H54 (cell line): ENCODE measurements around the gene NFRKB.
"Not testable (repeated sequence)": the region's sequence is repeated elsewhere in the genome, so short reads cannot be mapped to it uniquely, and the experiment has no call there.

ENCODE experiments used
- DNase-seq: peaks from one replicate; pipeline ENCODE4 v3.0.0; 2011; ENCODE audit warnings: low spot score, mixed read lengths; ENCODE audit not compliant: insufficient read length
- FAIRE-seq: peaks from 3 replicates; lab custom pipeline; 2011; peaks lifted over from hg19 to GRCh38; lab: Jason Lieb, UNC
- POLR2A ChIP-seq: IDR thresholded peaks from 2 replicates; pipeline ENCODE4 v1.6.1; 2011; ENCODE audit warnings: low read depth, mild to moderate bottlenecking, low read length

Gene NFRKB

DNA sequence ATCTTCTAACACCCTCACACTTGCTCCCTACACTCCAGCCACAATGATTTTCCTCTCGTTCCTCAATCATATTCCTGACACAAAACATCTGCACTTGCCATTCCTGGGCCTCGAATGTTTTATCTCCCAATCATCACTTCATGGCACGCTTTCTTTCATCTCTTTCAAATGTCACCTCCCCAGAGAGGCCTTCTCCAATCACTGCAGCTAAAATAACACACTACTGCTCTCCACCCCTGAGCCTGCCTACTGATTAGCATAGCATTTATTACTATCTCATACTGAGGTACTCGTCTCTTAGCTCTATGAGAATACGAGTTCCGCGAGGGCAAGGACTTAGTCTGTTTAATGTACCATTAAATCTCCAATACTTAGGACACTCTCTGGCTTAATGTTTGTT, 23.5 kb downstream of the NFRKB start:
- DNase-seq = no peak
- TF ChIP-seq POLR2A = no peak
- FAIRE-seq = no peak

DNA sequence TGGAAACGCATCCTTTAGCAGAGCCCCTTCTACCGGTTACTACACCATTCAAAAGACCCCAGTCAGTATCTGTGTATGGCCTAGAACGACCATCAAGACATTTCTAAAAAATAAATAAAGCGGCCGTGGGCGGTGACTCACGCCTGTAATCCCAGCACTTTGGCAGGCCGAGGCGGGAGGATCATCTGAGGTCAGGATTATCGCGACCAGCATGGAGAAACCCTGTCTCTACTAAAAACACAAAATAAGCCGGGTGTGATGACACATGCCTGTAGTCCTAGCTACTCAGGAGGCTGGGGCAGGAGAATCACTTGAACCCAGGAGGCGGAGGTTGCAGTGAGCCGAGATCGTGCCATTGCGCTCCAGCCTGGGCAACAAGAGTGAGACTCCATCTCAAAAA, 26.8 kb downstream of the NFRKB start:
- FAIRE-seq = not testable (repeated sequence)

DNA sequence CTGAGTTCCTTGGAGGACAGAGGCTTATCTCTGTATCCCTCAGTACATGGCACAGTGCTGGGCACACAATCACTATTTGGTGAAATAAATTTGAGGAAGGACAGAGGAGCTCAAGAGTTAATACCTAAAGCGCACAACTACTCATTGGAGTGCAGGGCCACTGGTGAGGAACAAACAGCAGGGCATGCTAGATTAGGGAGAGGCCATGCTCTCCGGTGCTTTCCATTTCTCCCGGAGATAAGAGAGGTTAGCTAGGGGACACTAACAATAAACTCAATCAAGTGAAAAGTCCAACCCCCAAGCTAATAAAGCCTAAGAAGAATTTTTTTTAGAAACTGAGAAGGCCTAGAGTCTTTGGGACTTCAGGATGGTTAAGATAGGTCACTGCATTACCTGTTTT, 29.1 kb downstream of the NFRKB start:
- TF ChIP-seq POLR2A = no peak
- no peak for FAIRE-seq
- DNase-seq = no peak

More for the DNA sequence above, 26.8 kb downstream of the NFRKB start:
- not testable (repeated sequence) for DNase-seq

DNA sequence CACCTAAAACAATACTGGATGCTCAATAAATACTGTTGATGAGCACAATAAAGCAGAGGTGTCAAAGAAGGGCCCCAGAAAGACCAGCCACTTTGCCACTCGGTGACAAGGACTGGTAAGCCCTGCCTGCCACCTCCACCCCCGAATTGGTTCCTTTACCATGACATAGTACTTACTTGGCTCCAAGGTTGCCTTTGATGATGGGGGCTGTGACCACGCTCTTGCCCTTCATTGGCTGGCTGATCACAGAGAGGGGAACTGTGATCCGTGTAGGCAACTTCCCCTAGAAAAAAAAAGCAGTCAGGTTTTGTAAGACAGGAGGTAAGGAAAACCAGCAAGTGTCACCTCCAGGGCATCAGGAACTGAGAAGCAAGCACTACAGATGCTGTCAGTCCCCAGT, 29.7 kb downstream of the NFRKB start:
- DNase-seq = no peak
- no peak for FAIRE-seq
- no peak for TF ChIP-seq POLR2A

DNA sequence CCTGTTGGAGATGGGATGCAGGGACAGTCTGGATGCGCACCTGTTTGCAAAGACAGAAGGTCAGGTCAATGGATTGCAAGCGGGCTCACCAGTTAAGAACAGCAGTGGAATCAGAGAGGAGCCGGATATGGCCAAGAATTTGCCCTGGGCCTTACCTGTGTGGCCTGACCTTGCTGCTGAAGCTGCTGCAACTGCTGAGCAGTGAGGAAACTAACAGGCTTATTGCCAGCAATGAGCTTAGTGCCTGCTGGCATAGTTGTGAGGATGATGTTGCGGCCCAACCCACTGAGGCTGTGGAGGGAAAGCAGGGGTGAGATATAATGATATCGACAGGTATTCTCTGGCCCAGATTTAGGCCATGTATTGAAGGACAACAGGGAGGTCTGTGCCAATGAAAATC, 30.6 kb downstream of the NFRKB start:
- no peak for TF ChIP-seq POLR2A
- DNase-seq (no peak), FAIRE-seq (no peak)

DNA sequence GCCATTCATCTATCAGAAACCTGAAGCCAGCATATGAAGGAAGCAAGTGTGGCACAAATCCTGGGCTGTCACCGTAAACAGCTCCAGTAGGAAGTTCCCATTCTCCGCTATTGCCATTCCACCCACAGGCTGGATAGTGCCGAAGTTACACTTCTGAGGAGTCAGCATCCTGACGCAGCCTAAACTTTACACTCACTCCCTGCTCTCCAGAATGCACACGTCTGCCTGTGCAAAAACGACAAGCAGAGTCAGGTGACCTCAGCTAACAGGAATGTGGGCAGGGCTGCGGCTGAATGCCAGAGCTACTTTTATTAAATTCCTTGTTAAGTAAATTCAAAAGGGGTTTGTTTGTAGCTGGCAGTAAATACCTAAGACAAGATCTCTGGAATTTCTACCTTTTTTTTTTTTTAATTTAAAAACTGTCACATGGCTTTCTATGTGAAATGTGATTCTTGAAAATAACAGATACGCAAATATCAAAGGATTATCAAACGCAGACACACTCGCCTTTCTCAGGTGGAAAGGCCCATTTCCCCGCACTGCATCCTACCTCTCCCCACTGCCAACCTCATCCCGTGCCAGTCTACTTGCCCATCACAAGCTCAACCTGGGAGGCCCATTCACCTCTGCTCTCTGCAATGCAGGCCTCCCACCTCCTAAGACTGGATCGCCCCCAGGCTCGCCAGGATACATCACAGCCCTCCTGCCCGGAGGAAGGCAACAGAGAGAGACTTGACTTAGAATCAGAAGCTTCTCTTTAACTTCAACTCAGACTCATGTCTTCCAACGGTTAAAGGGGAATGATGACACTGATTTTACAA, 33.5 kb downstream of the NFRKB start:
- DNase-seq (peak; percentile 78), FAIRE-seq (peak; percentile 96)
- TF ChIP-seq POLR2A = no peak

DNA sequence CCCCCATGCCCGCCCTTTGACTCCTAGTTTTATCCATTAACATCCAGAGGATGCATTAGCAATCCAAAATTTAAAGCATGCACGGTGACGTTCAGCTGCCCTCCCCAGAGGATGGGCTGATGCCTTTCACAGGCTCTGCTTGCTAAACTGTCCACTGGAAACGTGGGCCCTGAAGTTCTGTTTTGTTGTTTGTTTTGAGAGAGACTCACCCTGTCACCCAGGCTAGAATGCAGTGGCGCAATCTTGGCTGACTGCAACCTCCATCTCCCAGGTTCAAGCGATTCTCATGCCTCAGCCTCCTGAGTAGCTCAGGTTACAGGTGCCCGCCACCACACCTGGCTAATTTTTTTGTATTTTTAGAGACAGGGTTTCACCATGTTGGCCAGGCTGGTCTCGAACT, 39.3 kb downstream of the NFRKB start:
- TF ChIP-seq POLR2A = no peak
- no peak for FAIRE-seq
- no peak for DNase-seq

DNA sequence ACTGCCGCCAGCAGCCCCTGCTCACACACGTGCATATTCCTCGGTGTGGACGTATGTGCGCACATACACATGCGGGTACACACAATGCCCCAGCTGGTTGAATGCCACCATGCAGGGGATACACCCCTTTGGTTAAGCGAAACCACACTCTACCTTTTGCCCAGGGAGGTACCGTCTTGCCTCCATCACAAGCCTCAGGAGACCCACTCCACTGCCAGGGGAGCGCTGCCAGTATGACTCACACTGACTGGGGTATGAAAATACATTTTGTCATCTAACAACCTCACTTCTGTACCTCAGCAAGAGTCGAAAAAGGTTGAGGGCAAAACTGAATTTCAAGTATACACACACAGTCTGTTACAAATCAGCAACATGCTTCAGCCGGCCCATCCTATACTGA, 40.3 kb downstream of the NFRKB start:
- FAIRE-seq (no peak), DNase-seq (no peak)
- no peak for TF ChIP-seq POLR2A

DNA sequence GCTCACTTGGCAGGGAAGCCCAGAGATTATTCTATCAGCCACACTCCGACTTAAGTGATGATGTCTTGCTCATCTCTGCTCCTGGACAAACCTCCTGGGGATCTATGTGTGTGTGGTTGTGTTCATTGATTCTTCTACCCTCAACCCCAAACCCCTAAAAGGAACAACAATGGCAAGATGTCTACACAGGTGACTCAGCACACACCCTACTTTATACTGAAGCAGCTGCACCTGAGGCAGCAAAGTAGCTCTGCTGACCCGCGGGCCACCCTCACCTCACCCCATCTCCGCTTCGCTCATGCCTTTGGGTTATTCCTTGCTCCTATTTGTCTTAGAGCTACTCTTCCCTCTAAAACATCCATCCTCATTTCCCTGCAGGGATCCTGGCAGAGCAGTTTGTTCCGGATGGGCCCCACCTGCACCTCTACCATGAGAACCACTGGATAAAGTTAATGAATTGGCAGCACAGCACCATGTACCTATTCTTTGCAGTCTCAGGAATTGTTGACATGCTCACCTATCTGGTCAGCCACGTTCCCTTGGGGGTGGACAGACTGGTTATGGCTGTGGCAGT, 41.1 kb downstream of the NFRKB start:
- DNase-seq = no peak
- TF ChIP-seq POLR2A = no peak
- FAIRE-seq = no peak

DNA sequence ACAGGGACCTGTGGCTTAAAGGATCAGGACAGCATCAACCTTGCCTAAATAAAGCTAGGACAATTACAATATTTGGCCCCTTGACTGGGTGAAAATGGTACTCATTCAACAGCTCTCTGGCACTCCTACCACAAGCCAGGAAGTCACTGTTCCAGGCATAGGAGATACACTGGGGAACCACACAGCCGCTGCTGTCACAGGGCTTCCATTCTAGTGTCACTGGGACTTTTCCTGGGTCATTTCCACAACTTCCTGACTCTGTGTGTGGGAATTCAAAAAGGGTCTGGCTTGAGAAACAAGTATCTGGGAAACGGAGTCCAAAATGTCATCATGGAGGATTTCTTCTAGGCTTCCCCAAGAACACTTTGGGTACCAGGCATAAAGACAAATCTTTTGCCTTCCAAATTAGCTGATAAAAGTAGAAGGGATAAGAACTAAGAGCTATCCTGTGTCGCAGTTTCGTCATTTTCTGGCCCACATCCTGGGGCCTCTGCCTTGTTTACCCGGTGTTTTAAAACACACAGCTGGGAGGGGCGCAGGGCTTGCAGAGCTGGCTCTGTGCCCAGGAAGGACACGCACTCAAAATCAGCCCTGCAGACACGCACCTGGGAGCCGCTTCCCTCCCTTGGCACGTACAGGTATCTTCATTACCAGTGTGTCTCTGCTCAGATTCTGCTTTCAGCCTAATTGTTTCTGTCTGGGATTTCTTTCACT, 41.7 kb downstream of the NFRKB start:
- FAIRE-seq (no peak), DNase-seq (no peak)
- TF ChIP-seq POLR2A = no peak

DNA sequence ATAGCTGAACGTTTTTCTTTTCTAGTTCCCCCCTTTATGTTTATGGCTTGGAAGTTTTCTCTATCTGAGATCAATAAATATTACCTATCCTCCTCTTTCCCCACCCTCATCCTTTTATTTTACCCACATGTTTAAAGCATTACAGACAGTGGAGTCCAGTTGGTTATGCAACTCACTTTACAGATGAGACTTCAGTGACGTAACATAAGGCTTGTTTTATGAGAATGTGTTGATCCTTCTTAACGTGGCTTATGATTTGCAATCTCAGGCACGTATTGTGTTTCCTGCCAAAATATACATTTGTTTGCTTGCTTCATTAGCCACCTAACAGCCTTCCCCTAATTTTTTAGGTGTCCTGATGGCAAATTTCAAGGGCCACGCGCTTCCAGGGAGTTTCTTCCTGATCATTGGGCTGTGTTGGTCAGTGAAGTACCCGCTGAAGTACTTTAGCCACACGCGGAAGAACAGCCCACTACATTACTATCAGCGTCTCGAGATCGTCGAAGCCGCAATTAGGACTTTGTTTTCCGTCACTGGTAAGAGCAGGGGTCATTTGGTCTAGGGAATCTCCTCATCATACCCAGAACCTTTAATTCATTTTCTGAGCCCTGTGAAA, 43.1 kb downstream of the NFRKB start:
- FAIRE-seq = no peak
- TF ChIP-seq POLR2A = no peak
- DNase-seq = no peak

DNA sequence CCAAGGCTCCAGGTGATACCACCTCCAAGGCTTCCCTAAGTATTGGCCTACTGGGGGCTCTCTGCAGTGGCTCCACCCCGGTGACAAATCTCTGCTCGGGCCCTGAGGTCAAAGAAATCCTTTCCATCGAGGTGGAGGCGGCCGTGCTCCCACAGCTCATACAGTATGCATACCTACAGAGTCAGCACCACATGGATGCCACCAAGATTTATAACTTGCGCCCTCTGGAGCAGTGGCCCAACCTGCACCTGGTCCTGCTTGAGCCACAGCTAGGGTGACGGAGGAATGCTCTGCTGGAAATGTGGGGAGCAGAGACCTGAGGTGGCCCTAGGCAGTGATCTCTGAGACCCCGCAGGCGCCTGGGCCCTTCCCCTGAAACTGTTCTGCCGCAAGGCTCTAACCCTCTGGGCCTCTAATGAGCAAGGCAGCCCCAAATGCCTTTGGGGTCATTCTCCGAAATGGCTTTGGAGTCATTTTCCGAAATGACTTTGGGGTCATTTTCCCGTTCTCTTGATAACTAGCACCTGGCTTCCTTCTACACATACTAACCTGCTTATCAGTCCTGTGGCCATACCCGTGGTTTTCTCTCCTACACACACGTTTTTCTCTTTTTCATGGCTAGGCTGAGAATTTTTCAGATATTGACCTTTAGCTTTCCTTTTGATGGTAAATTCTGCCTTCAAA, 45.8 kb downstream of the NFRKB start:
- FAIRE-seq (no peak), DNase-seq (no peak)
- TF ChIP-seq POLR2A = no peak

DNA sequence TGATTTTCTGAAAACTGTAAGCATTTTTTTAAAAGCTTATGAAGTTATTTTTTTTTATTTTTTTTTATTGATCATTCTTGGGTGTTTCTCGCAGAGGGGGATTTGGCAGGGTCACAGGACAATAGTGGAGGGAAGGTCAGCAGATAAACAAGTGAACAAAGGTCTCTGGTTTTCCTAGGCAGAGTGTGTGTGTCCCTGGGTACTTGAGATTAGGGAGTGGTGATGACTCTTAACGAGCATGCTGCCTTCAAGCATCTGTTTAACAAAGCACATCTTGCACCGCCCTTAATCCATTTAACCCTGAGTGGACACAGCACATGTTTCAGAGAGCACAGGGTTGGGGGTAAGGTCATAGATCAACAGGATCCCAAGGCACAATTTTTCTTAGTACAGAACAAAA, 48.0 kb downstream of the NFRKB start:
- not testable (repeated sequence) for FAIRE-seq

More for the DNA sequence above, 48.0 kb downstream of the NFRKB start:
- not testable (repeated sequence) for DNase-seq
